ENCODE measurements around the gene CES3.
"Not testable (repeated sequence)": the region's sequence is repeated elsewhere in the genome, so short reads cannot be mapped to it uniquely, and the experiment has no call there.

CES3 gene

GRCh38 chr16:66926961-66927436, 34.1 kb upstream of the CES3 start:
- no peak for DNase-seq

- DNase-seq, result no peak
Observed at GRCh38 chr16:66927918-66928649, 33.0 kb upstream of the CES3 start.

GRCh38 chr16:66928702-66929388, 32.2 kb upstream of the CES3 start:
- DNase-seq, result no peak

- no peak for DNase-seq
Observed at GRCh38 chr16:66930189-66930588, 30.9 kb upstream of the CES3 start.

GRCh38 chr16:66931665-66932064, 29.4 kb upstream of the CES3 start:
- no peak for DNase-seq

- DNase-seq, result no peak
Observed at GRCh38 chr16:66932076-66932475, 29.0 kb upstream of the CES3 start.

- DNase-seq, result peak in 1 of 4 experiments; percentile 44
Observed at GRCh38 chr16:66933776-66934137, 27.3 kb upstream of the CES3 start.

GRCh38 chr16:66934138-66934838, 26.8 kb upstream of the CES3 start, which contains the start of gene CIAO2B:
TSS of gene CIAO2B (minus strand) at chr16:66934402. CDS start at chr16:66934364, 38 bp downstream.
- DNase-seq, result peak; percentile 62 to 86 (median 75)

- not testable (repeated sequence) for DNase-seq
Observed at GRCh38 chr16:66934839-66935313, 26.2 kb upstream of the CES3 start.

GRCh38 chr16:66935314-66936011, 25.6 kb upstream of the CES3 start, which contains the start of gene CES2:
TSS of gene CES2 (plus strand) at chr16:66935516. CDS start at chr16:66935636, 120 bp downstream.
- no peak for DNase-seq

GRCh38 chr16:66936462-66936861, 24.6 kb upstream of the CES3 start:
- no peak for DNase-seq

GRCh38 chr16:66936889-66937554, 24.0 kb upstream of the CES3 start:
- DNase-seq, result no peak

GRCh38 chr16:66937725-66938337, 23.2 kb upstream of the CES3 start:
- DNase-seq, result no peak

GRCh38 chr16:66939366-66939765, 21.7 kb upstream of the CES3 start:
- DNase-seq, result no peak

- no peak for DNase-seq
Observed at GRCh38 chr16:66940236-66940635, 20.8 kb upstream of the CES3 start.

GRCh38 chr16:66942981-66943380, 18.1 kb upstream of the CES3 start:
- DNase-seq, result no peak

GRCh38 chr16:66943426-66944053, 17.5 kb upstream of the CES3 start:
- no peak for DNase-seq

- no peak for DNase-seq
Observed at GRCh38 chr16:66944054-66944441, 17.0 kb upstream of the CES3 start.

GRCh38 chr16:66944971-66945370, 16.1 kb upstream of the CES3 start:
- not testable (repeated sequence) for DNase-seq

- no peak for DNase-seq
Observed at GRCh38 chr16:66945939-66946338, 15.1 kb upstream of the CES3 start.

GRCh38 chr16:66946541-66946940, 14.5 kb upstream of the CES3 start:
- no peak for DNase-seq

All from activated naive CD4-positive, alpha-beta T cell (primary cell).